Osteoblast (primary cell): ENCODE data around the gene TCF12. TPM values are rescaled to one million over a fixed set of nuclear protein-coding genes. Genes with fewer than 3 reads are reported as not detected.

Experiments used
- DNase-seq: peaks from one replicate; pipeline ENCODE4 v3.0.0; 2011; ENCODE audit warnings: low spot score, mixed read lengths; ENCODE audit not compliant: insufficient read length; ENCODE audit errors: missing footprints
- H2AFZ ChIP-seq: 2 replicates; pipeline ENCODE4 v1.6.0; 2011; ENCODE audit warnings: mild to moderate bottlenecking, low read length
- H3K27ac ChIP-seq: 2 replicates; pipeline ENCODE4 v1.5.1; 2011; ENCODE audit warnings: mild to moderate bottlenecking, low read depth, low read length, moderate library complexity
- H3K27me3 ChIP-seq: 2 replicates; pipeline ENCODE4 v1.6.0; 2012; ENCODE audit warnings: mild to moderate bottlenecking, control low read depth, inconsistent platforms, low read length, moderate library complexity; ENCODE audit not compliant: insufficient read depth
- H3K36me3 ChIP-seq: 2 replicates; pipeline ENCODE4 v1.5.1; 2011; ENCODE audit warnings: mild to moderate bottlenecking, low read length, control low read depth, moderate library complexity; ENCODE audit not compliant: insufficient read depth
- H3K4me1 ChIP-seq: 2 replicates; pipeline ENCODE4 v1.5.1; 2011; ENCODE audit warnings: mild to moderate bottlenecking, low read length, control low read depth, moderate library complexity; ENCODE audit not compliant: insufficient read depth
- H3K4me2 ChIP-seq: 2 replicates; pipeline ENCODE4 v1.6.0; 2011; ENCODE audit warnings: mild to moderate bottlenecking, low read length; ENCODE audit not compliant: insufficient read depth
- H3K4me3 ChIP-seq: fragments of 200-600 bp; sonication (generic); 3 replicates; pipeline ENCODE4 v1.5.1; 2012; ENCODE audit warnings: mild to moderate bottlenecking, low read length, inconsistent platforms; ENCODE audit not compliant: insufficient read depth
- H3K79me2 ChIP-seq: 2 replicates; pipeline ENCODE4 v1.6.0; 2012; ENCODE audit warnings: mild to moderate bottlenecking, low read length, control low read depth, inconsistent platforms; ENCODE audit not compliant: insufficient read depth
- H3K9me3 ChIP-seq: 2 replicates; pipeline ENCODE4 v1.5.1; 2011; ENCODE audit warnings: low read depth, low read length, control low read depth
- H4K20me1 ChIP-seq: 2 replicates; pipeline ENCODE4 v1.6.0; 2012; ENCODE audit warnings: mild to moderate bottlenecking, low read length, control low read depth; ENCODE audit not compliant: insufficient read depth
- total RNA-seq: library from RNA; depleted of rRNA; stranded (reverse); fragments of >200 nt; gene quantifications from 2 replicates; pipeline ENCODE4 v1.2.3, GENCODE V29; 2012
- TF ChIP-seq, protein P1 (sequence below): IDR thresholded peaks from 2 replicates; pipeline ENCODE4 v1.5.1; 2011; ENCODE audit warnings: mild to moderate bottlenecking, low read depth, low read length, moderate library complexity; ENCODE audit errors: extremely low read depth

TCF12 gene
- total RNA-seq, 1 donor = 86.5 TPM

DNA sequence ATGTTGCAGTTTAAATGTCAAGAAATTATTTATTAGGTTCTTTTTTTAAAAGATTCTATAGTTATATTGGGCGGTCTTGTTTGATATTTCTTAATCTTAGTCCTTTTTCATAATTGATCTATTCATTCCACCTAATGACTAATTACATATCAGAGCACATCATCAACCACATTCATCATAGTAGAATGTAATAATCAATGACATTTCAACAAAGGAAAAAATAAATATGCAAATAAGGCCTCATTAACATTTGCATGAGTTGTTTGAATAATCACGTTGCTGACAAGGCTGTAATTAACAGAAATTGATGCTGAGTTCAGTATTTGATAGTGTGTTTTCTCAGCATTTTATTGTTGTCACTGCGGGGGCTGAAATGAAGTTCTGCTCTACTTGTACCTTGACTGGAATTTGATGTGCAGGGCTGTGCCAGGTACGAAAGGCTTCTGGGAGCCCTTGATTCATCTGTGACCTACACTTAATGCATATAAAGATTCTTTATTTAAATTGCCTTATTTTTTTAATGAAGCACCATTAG, 215.7 kb downstream of the TCF12 start:
- Histone ChIP-seq H4K20me1 (peaks cover 4% of the 10 kb centered on the region), H3K4me3 (no peak overlapping the region), H3K4me1 (peaks cover 6% of the 10 kb centered on the region), H3K79me2 (peaks cover 27% of the 10 kb centered on the region), H3K27ac (no peak overlapping the region), H3K27me3 (no peaks in the 10 kb centered on the region), H3K36me3 (no peaks in the 10 kb centered on the region), H2AFZ (no peak overlapping the region), H3K9me3 (no peaks in the 10 kb centered on the region), H3K4me2 (no peak overlapping the region)
- TF ChIP-seq, protein P1, sequence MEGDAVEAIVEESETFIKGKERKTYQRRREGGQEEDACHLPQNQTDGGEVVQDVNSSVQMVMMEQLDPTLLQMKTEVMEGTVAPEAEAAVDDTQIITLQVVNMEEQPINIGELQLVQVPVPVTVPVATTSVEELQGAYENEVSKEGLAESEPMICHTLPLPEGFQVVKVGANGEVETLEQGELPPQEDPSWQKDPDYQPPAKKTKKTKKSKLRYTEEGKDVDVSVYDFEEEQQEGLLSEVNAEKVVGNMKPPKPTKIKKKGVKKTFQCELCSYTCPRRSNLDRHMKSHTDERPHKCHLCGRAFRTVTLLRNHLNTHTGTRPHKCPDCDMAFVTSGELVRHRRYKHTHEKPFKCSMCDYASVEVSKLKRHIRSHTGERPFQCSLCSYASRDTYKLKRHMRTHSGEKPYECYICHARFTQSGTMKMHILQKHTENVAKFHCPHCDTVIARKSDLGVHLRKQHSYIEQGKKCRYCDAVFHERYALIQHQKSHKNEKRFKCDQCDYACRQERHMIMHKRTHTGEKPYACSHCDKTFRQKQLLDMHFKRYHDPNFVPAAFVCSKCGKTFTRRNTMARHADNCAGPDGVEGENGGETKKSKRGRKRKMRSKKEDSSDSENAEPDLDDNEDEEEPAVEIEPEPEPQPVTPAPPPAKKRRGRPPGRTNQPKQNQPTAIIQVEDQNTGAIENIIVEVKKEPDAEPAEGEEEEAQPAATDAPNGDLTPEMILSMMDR = no peak
- no peak for DNase-seq

DNA sequence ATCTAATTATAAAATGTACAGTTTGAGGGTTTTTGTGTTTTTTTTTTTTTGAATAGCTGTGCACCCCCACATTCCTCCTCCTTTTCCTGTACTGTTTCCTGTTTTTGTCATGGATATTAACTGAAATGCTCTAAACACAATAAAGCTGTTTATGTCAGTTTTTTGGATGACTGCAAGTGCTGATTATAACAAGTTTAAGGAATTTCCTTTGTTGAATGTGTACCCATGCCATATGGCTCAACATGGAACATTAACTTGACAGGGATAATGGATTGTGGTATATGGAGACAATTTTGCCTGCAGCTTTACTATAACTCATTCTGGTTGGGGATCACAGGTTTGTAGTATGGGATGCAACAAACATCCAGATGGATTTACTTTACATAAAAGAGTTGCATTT, 216.4 kb downstream of the TCF12 start:
- TF ChIP-seq, protein P1 = no peak
- Histone ChIP-seq H3K79me2 (peaks cover 27% of the 10 kb centered on the region), H3K27me3 (no peaks in the 10 kb centered on the region), H3K36me3 (no peaks in the 10 kb centered on the region), H3K4me1 (peaks cover 6% of the 10 kb centered on the region), H3K27ac (no peak overlapping the region), H3K4me3 (no peak overlapping the region), H3K9me3 (no peaks in the 10 kb centered on the region), H4K20me1 (peaks cover 4% of the 10 kb centered on the region), H2AFZ (no peak overlapping the region), H3K4me2 (no peak overlapping the region)
- DNase-seq = no peak

DNA sequence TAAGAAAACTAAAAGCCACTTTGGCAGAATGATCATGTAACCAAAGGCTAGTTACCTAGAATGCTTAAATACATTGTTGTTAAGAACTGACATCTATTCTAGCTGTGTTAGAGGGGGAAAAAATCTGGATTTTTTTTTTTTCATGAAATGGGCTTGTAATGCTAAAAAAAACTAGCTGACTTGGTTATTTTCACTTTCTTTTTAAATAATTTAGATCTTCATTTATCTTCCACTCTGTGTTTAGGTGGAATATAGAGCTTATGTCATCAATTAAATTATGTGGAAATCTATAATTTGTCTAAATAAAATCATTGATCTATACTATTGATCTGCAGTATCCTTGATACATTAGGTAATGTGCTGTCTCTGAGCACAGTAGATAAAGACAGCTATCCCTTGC, 217.4 kb downstream of the TCF12 start:
- Histone ChIP-seq H2AFZ (no peak overlapping the region), H3K27ac (no peak overlapping the region), H3K79me2 (peaks cover 28% of the 10 kb centered on the region), H4K20me1 (peaks cover 4% of the 10 kb centered on the region), H3K27me3 (no peaks in the 10 kb centered on the region), H3K36me3 (no peaks in the 10 kb centered on the region), H3K4me3 (no peak overlapping the region), H3K4me2 (peak overlapping the region; percentile 57), H3K4me1 (peaks cover 6% of the 10 kb centered on the region), H3K9me3 (no peaks in the 10 kb centered on the region)
- DNase-seq = no peak
- TF ChIP-seq, protein P1 = no peak

DNA sequence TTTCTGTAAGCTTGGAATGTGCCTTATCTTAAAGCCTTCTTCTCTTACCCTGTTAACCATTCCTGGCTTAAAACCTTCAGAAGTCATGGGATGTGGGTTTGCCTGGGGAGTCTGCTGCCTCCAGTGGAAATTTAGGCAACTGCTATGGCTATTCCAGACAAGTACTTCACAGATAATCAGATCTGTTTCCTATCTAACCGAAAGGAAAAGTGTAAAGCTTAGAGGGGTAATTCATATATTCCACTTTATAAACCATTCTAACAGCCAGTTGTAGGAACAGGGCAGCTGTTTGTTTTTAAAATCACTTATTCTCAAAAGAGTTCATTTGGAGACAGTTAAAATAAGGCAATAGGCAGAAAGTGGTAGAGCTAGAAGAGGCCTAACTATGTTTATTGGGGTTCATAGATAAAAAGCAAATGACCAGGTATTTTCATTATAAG, 219.9 kb downstream of the TCF12 start:
- Histone ChIP-seq H3K9me3 (no peaks in the 10 kb centered on the region), H3K4me3 (no peak overlapping the region), H3K36me3 (no peaks in the 10 kb centered on the region), H3K4me1 (peaks cover 8% of the 10 kb centered on the region), H3K27ac (no peak overlapping the region), H4K20me1 (no peaks in the 10 kb centered on the region), H3K79me2 (peaks cover 30% of the 10 kb centered on the region), H3K27me3 (no peaks in the 10 kb centered on the region), H2AFZ (no peak overlapping the region), H3K4me2 (no peak overlapping the region)
- TF ChIP-seq, protein P1 = peak; percentile 93
- DNase-seq = peak; percentile 23
